K562 (cell line): Measurements from ENCODE around the gene OR2M7. TPM values are rescaled to one million over a fixed set of nuclear protein-coding genes. Genes with fewer than 3 reads are reported as not detected.

Experiments
- ATAC-seq: fragments of 200-7000 bp; cut with Tn5 transposase; 3 replicates; pipeline ENCODE4 v1.9.1; 2020; ENCODE audit warnings: moderate library complexity
- BruUV-seq: library from RNA; stranded (reverse); fragments of 400-500 nt; replicated peaks from 2 replicates; lab custom pipeline; 2021; lab: Mats Ljungman, UMichigan
- CTCF ChIA-PET: fragments of 300-600 bp; formaldehyde crosslinking; extraction: SDS; loops from one replicate; lab custom pipeline; 2021; ENCODE audit warnings: low intra/inter-chr PET ratio; lab: Yijun Ruan, JAX
- POLR2A ChIA-PET: fragments of 300-600, 350-650 bp; sonication (Branson Sonifier 250); formaldehyde crosslinking; extraction: SDS; loops from one replicate; lab custom pipeline; 2021; ENCODE audit warnings: antibody characterized with exemption, inconsistent platforms; lab: Yijun Ruan, JAX
- DNase-seq, 4 experiments: peaks; one replicate each; pipeline versions ENCODE4 v3.0.0 to v3.0.0-alpha.2; 2011 to 2018; ENCODE audit warnings: low spot score in 3 of 4, mixed read lengths in 3 of 4; ENCODE audit errors: extremely low read depth in 1 of 4
- FAIRE-seq: peaks from 2 replicates; lab custom pipeline; 2011; peaks lifted over from hg19 to GRCh38; lab: Jason Lieb, UNC
- H2AFZ ChIP-seq: 2 replicates; pipeline ENCODE4 v1.6.0; 2011; ENCODE audit warnings: low read depth, low read length, control low read depth, inconsistent platforms
- H3K27ac ChIP-seq: fragments of 200-600 bp; 3 replicates; pipeline ENCODE4 v1.8.0; 2011; ENCODE audit warnings: low read depth, mild to moderate bottlenecking, control low read depth, inconsistent platforms, low read length, moderate library complexity, mixed read lengths; ENCODE audit errors: extremely low read depth
- H3K27me3 ChIP-seq, 2 experiments: fragments of 300-600 bp in 1 of 2; 2 replicates in 1 of 2; 3 replicates in 1 of 2; pipeline versions ENCODE4 v1.6.0 to v1.8.0; 2011; ENCODE audit warnings: inconsistent platforms in 2 of 2, low read length in 2 of 2, mild to moderate bottlenecking in 1 of 2, mixed read lengths in 1 of 2, moderate library complexity in 1 of 2; ENCODE audit not compliant: control insufficient read depth in 2 of 2, insufficient read depth in 2 of 2
- H3K36me3 ChIP-seq: fragments of 300-600 bp; 3 replicates; pipeline ENCODE4 v1.8.0; 2011; ENCODE audit warnings: mild to moderate bottlenecking, low read length, inconsistent platforms; ENCODE audit not compliant: control insufficient read depth, insufficient read depth
- H3K4me1 ChIP-seq, 2 experiments: fragments of 200-600 bp in 1 of 2; replicated peaks in 1 of 2; 2 replicates in 1 of 2; 3 replicates in 1 of 2; pipeline versions ENCODE4 v1.5.1 to v1.8.0; 2011; ENCODE audit warnings: inconsistent platforms in 2 of 2, low read length in 2 of 2, mild to moderate bottlenecking in 1 of 2, mixed read lengths in 1 of 2, moderate library complexity in 1 of 2; ENCODE audit not compliant: control insufficient read depth in 2 of 2, insufficient read depth in 2 of 2
- H3K4me2 ChIP-seq: 2 replicates; pipeline ENCODE4 v1.6.1; 2011; ENCODE audit warnings: low read length, control low read depth, inconsistent platforms, mixed read lengths; ENCODE audit not compliant: insufficient read depth
- H3K4me3 ChIP-seq: fragments of 200-600 bp; sonication (generic), shearing (Covaris generic); 2 replicates; pipeline ENCODE4 v1.5.1; 2016; ENCODE audit warnings: control low read depth, inconsistent platforms
- H3K79me2 ChIP-seq: fragments of 200-600 bp; 3 replicates; pipeline ENCODE4 v1.8.0; 2011; ENCODE audit warnings: low read length, inconsistent platforms; ENCODE audit not compliant: control insufficient read depth, insufficient read depth
- H3K9ac ChIP-seq, 2 experiments: 2 replicates each; pipeline versions ENCODE4 v1.6.0 to v1.6.1; 2011; ENCODE audit warnings: low read depth in 2 of 2, low read length in 2 of 2, control low read depth in 1 of 2, inconsistent platforms in 1 of 2, mild to moderate bottlenecking in 1 of 2, mixed read lengths in 1 of 2; ENCODE audit not compliant: insufficient read depth in 1 of 2
- H3K9me1 ChIP-seq: one replicate; pipeline ENCODE4 v1.6.0; 2011; ENCODE audit warnings: inconsistent platforms, mild to moderate bottlenecking, low read length, moderate library complexity; ENCODE audit not compliant: control insufficient read depth, insufficient read depth
- H3K9me3 ChIP-seq: replicated peaks from 2 replicates; pipeline ENCODE4 v1.5.1; 2011; ENCODE audit warnings: low read depth, low read length, inconsistent platforms; ENCODE audit not compliant: control insufficient read depth, insufficient read depth
- H4K20me1 ChIP-seq: replicated peaks from 2 replicates; pipeline ENCODE4 v1.6.1; 2011; ENCODE audit warnings: low read length, inconsistent platforms, mixed read lengths; ENCODE audit not compliant: control insufficient read depth, insufficient read depth
- KAT7 ChIP-seq: sonication (generic); formaldehyde crosslinking; IDR thresholded peaks from 2 replicates; pipeline ENCODE4 v1.8.0; 2022; ENCODE audit warnings: missing genetic modification reagents, mild to moderate bottlenecking, borderline replicate concordance
- MNT ChIP-seq, 2 experiments: fragments of 450-650 bp; conservative IDR thresholded peaks; 2 replicates each; pipeline ENCODE4 v1.6.1; 2017; ENCODE audit warnings: mild to moderate bottlenecking in 2 of 2, moderate library complexity in 2 of 2
- NR4A1 ChIP-seq, 2 experiments: fragments of 250-450 bp in 1 of 2; fragments of 450-650 bp in 1 of 2; sonication (Bioruptor Pico) in 1 of 2; IDR thresholded peaks; 2 replicates each; pipeline versions ENCODE4 v1.4.0 to v1.6.1; 2016 to 2020; ENCODE audit warnings: mild to moderate bottlenecking in 2 of 2, missing compliant biosample characterization in 1 of 2, missing genetic modification characterization in 1 of 2, moderate library complexity in 1 of 2
- XRCC4 ChIP-seq: IDR thresholded peaks from one replicate; pipeline ENCODE4 v1.6.1; 2011; ENCODE audit not compliant: insufficient read depth, insufficient read length; ENCODE audit errors: extremely low read depth
- WGBS: fragments of 100-300 bp; shearing (Covaris generic); methylation state at CpG from one replicate; pipeline ENCODE4 v1.1.6; 2016; ENCODE audit warnings: low coverage, mixed read lengths; ENCODE audit not compliant: insufficient coverage; ENCODE audit errors: missing lambda C conversion rate; 5-methylcytosine and 5-hydroxymethylcytosine counted together
- in situ Hi-C: fragments of 300-500 bp; cut with MboI; formaldehyde crosslinking; loops from 4 replicates; pipeline ENCODE4 v1.15.0; 2018; ENCODE audit warnings: inconsistent platforms, mixed read lengths
- intact Hi-C: fragments of 100-400 bp; cut with micrococcal nuclease; formaldehyde crosslinking; loops from 2 replicates; pipeline ENCODE4 v1.14.2; 2022
- polyA plus RNA-seq, 8 experiments: library from polyadenylated mRNA; depleted of rRNA in 4 of 8; stranded (reverse) in 5 of 8; unstranded in 3 of 8; fragments of >200 nt; fragmentation: Nextera tagmentation in 2 of 8; fragmentation: Illumina TruSeq in 1 of 8; extraction: Ambion mirVana in 2 of 8; extraction: Trizol in 1 of 8; gene quantifications; 2 replicates each; pipeline versions ENCODE4 v1.2.1 to v1.2.3, GENCODE V29; 2011 to 2014; ENCODE audit warnings: inconsistent platforms in 1 of 8, missing spikeins in 1 of 8
- total RNA-seq, 7 experiments: library from RNA; depleted of rRNA in 6 of 7; stranded (reverse); fragments of >200 nt in 6 of 7; fragmentation: Illumina TruSeq in 2 of 7; extraction: Trizol in 2 of 7; gene quantifications; 2 replicates each; pipeline versions ENCODE4 v1.2.1 to v1.2.3, GENCODE V29; 2011 to 2021; ENCODE audit warnings: low replicate concordance in 1 of 7

The OR2M7 gene
- total and polyA plus RNA-seq, 9 of the 15 experiments (the other 6 are each of a cell fraction or from before 2014, with no cell fraction given) = not detected

GRCh38 chr1:248359415-248359814, 35.0 kb upstream of the OR2M7 start:
- Histone ChIP-seq H2AFZ (no peak overlapping the region), H3K27ac (no peak overlapping the region), H3K36me3 (no peaks in the 10 kb centered on the region), H3K27me3 (no peaks in the 10 kb centered on the region), H3K9me1 (no peaks in the 10 kb centered on the region), H3K4me3 (no peak overlapping the region), H4K20me1 (no peaks in the 10 kb centered on the region), H3K9ac (no peak overlapping the region), H3K9me3 (peaks cover 6% of the 10 kb centered on the region), H3K4me1 (no peaks in the 10 kb centered on the region), H3K4me2 (no peak overlapping the region), H3K79me2 (no peaks in the 10 kb centered on the region)
- TF ChIP-seq KAT7 = no peak
- TF ChIP-seq MNT (conservative IDR thresholded peaks at IDR 0.05) = no peak
- no peak for TF ChIP-seq NR4A1 (CRISPR knock-in tag; IDR thresholded peaks at IDR 0.05)
- no peak for TF ChIP-seq NR4A1 (tag; IDR thresholded peaks at IDR 0.05)
- no peak for TF ChIP-seq XRCC4
- no peak for FAIRE-seq
- BruUV-seq = no TSS peak
- CTCF ChIA-PET = no interaction called here
- 0% methylated on average over 3 of the region's 3 CpGs for WGBS
- no peak for ATAC-seq
- in situ Hi-C loops (no loop called here), intact Hi-C loops (no loop called here)
- no peak for DNase-seq
- POLR2A ChIA-PET = no interaction called here
